ENCODE data around the gene PBRM1. TPM values are rescaled to one million over a fixed set of nuclear protein-coding genes. Genes with fewer than 3 reads are reported as not detected.

The PBRM1 gene
- total RNA-seq, 1 donor from 2014 or later: 67.1 TPM

DNA sequence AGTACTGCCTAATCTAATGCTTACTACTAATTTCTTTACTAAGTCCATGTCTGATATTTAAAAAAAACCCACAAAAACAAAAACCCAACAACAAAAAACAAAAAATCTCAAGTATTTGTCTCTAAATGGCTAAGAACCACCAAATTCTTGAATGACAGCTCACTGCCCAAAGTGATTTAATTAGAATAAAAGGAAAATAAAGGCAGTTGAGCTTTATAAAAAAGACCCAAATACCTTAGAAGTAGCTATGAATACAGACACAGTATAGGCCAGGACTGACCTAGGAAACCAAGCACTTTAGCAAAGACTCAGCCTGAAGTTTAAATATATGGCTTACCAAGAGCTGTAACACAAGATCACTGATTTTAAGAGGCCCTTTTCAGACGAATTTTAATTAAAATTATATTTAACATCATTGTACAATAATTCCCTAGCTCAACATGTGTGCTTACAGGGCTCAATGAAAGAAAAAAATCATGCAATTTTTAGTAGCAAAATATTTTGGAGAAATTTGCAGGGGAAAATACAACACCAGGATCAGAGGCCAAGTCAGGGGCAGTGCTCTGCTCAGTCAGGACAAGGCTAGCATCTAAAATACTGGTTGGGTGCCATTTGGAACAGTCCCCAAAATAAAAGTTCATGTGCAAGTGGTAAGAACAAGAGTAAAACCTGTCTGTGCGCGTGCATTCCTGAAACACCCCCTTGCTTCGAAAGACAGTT is 124.5 kb downstream of the PBRM1 start:
- H3K27me3 ChIP-seq: no peaks in the 10 kb centered on the region
- no peak overlapping the region for H3K4me3 ChIP-seq
- no peak for ATAC-seq
- TF ChIP-seq, protein P1, sequence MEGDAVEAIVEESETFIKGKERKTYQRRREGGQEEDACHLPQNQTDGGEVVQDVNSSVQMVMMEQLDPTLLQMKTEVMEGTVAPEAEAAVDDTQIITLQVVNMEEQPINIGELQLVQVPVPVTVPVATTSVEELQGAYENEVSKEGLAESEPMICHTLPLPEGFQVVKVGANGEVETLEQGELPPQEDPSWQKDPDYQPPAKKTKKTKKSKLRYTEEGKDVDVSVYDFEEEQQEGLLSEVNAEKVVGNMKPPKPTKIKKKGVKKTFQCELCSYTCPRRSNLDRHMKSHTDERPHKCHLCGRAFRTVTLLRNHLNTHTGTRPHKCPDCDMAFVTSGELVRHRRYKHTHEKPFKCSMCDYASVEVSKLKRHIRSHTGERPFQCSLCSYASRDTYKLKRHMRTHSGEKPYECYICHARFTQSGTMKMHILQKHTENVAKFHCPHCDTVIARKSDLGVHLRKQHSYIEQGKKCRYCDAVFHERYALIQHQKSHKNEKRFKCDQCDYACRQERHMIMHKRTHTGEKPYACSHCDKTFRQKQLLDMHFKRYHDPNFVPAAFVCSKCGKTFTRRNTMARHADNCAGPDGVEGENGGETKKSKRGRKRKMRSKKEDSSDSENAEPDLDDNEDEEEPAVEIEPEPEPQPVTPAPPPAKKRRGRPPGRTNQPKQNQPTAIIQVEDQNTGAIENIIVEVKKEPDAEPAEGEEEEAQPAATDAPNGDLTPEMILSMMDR (IDR thresholded peaks at IDR 0.05): no peak
- no peak for DNase-seq
- peaks cover 82% of the 10 kb centered on the region for H3K36me3 ChIP-seq
- no peak overlapping the region for H3K27ac ChIP-seq
- intact Hi-C loops (cut with DNase I): no loop called here
- no peaks in the 10 kb centered on the region for H3K9me3 ChIP-seq
- H3K4me1 ChIP-seq: no peaks in the 10 kb centered on the region

DNA sequence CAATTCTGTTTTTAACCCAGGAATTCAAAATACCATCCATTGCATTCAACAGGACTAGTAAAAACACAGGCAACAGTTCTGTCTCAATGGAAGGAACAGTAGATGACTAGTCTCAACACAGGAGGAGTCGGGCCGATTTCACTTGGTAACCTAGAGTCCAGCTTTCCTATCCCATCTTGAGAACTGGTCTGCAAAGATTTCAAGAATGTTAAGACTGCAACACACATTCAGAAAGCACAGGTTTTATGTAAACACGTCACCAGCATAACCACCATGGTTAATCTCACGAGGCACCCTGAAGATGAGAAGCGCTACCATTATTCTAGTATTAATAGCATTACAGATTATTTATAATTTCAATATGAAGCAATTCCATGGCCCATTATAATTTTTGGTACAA is 127.3 kb downstream of the PBRM1 start:
- ATAC-seq: no peak
- peaks cover 91% of the 10 kb centered on the region for H3K36me3 ChIP-seq

DNA sequence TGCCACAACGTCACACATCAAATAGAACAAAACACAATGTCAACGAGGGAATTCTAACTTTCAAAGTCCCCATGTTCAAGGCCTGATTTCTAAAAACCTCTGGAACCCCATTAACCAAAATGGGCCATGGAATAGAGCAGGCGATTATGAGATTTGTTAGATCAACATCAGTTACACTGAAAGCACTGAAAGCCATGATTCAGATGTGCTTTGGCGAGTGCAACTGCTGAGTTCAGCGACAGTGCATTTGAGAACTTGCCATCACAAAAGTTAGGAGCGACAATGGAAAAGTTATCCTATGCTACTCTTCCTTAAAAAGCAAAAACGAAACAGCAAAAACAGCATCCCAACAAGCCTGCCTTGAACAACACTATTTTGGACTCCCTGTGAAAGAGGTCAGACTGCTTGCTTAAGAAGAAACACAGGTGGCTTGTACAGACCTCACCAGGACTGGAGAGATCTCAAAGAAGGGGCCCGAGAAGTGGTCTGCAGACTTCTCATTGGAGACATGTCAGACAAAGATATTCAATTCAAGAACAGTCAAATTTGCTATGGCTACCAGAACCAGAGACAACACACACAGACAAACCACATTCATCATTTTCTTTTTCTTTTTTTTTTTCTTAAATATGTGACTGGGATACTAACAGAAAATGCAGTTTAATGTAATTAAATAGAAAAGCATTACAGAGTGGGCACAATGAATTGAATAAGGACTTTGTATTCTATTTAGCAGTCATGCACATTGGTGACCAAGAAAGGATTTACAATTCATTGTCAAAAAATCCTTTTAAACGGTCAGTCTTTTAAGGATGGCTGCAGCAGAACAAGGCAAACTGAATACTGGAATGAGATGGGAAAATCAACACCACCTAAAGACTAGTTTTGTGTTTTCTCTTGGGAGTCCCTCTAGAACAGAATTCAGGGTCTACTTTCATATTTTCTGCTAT is 128.4 kb downstream of the PBRM1 start:
- Histone ChIP-seq H3K9me3 (no peaks in the 10 kb centered on the region), H3K4me1 (no peaks in the 10 kb centered on the region), H3K4me3 (no peak overlapping the region), H3K27me3 (no peaks in the 10 kb centered on the region), H3K36me3 (peaks cover 91% of the 10 kb centered on the region), H3K27ac (no peak overlapping the region)
- no peak for ATAC-seq
- TF ChIP-seq, protein P1 (IDR thresholded peaks at IDR 0.05): no peak
- intact Hi-C loops (cut with DNase I): no loop called here
- DNase-seq: no peak

More for the DNA sequence above, 127.3 kb downstream of the PBRM1 start:
- Histone ChIP-seq H3K27ac (no peak overlapping the region), H3K4me3 (no peak overlapping the region), H3K4me1 (no peaks in the 10 kb centered on the region), H3K9me3 (no peaks in the 10 kb centered on the region), H3K27me3 (no peaks in the 10 kb centered on the region)
- no peak for DNase-seq
- TF ChIP-seq, protein P1 (IDR thresholded peaks at IDR 0.05): no peak
- intact Hi-C loops (cut with DNase I): no loop called here

DNA sequence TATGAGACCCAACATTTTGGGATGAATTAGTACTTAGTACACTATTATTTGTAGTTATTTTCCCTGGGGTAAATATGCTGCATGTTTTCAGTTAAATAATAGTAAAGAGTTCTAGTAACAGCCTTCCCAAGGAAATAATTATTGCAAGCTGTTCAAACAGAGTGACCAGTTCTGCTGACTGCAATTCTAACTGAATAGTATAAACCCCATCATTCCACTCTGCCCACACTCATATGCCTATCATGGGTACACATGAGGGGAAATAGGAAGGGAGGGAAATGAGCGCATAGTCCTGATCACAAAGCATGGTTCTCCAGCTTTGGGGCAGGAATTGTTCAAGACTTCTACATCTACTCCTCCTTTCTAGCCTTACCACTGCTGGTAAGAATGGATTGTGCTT is 130.7 kb downstream of the PBRM1 start:
- H3K36me3 ChIP-seq: peaks cover 93% of the 10 kb centered on the region
- no peaks in the 10 kb centered on the region for H3K27me3 ChIP-seq
- TF ChIP-seq, protein P1 (IDR thresholded peaks at IDR 0.05): no peak
- intact Hi-C loops (cut with DNase I): no loop called here
- no peaks in the 10 kb centered on the region for H3K4me1 ChIP-seq
- ATAC-seq (no peak), DNase-seq (no peak)
- no peak overlapping the region for H3K27ac ChIP-seq
- H3K9me3 ChIP-seq: no peaks in the 10 kb centered on the region
- H3K4me3 ChIP-seq: no peak overlapping the region

DNA sequence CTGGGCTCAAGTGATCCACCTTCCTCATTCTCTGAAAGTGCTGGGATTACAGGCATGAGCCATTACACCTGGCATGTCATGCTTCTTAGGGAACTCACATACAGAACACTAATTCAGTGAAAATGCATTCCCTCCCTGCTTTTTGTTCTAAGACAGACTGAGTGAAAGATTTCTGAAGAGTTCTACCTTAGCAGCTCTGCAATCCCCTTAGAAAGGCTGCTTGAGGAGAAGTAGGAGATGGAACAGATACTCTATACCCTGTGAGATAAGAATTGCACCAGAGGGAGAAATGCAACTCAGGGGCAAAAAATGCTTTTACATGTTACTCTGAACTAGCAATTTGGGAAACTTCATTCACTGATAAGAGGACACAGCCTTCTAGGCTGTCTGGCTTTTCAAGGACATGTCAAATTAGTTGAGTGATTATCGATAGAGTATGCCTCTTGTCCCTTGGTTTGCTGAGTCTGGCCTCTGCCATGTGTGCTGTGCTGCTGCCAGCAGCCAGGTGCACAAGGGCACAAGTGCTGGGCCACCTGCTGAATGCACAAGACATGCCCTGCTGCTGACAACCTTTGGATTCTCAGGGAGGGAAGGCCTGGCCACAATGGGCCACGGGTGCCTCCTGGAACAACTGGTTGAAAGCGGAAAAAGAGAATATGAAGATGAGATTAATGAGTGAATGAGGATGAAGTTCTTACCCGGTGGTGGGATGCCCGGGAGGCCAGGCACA is 131.5 kb downstream of the PBRM1 start:
- intact Hi-C loops (cut with DNase I): no loop called here
- H3K4me1 ChIP-seq: no peaks in the 10 kb centered on the region
- peaks cover 93% of the 10 kb centered on the region for H3K36me3 ChIP-seq
- no peaks in the 10 kb centered on the region for H3K9me3 ChIP-seq
- H3K27me3 ChIP-seq: no peaks in the 10 kb centered on the region
- no peak for DNase-seq
- ATAC-seq: no peak
- TF ChIP-seq, protein P1 (IDR thresholded peaks at IDR 0.05): no peak
- H3K4me3 ChIP-seq: no peak overlapping the region
- H3K27ac ChIP-seq: no peak overlapping the region

All from upper lobe of right lung (tissue), 1 donor.